ENCODE data around the gene ALOX15. TPM values are rescaled to one million over a fixed set of nuclear protein-coding genes. Genes with fewer than 3 reads are reported as not detected.

Gene ALOX15
- total RNA-seq, 1 experiment from 2014 or later, result not detected

Other genes with a start within 250 kb of the ALOX15 start
- not detected in 2 replicates for gene SPNS3, start 207.7 kb downstream of the ALOX15 start, total RNA-seq (2014; rRNA removed; shearing (Covaris generic))
- 0.11 TPM in 1 of 2 replicates, not detected in the other for gene SPNS2, start 142.8 kb downstream of the ALOX15 start, total RNA-seq (2014; rRNA removed; shearing (Covaris generic))
- gene MYBBP1A, start 86.3 kb downstream of the ALOX15 start, total RNA-seq (2014; rRNA removed; shearing (Covaris generic)), result 43.4 and 46.6 TPM in 2 replicates
- not detected in 2 replicates for gene GGT6, start 81.1 kb downstream of the ALOX15 start, total RNA-seq (2014; rRNA removed; shearing (Covaris generic))
- not detected in 2 replicates for gene SMTNL2, start 57.1 kb downstream of the ALOX15 start, total RNA-seq (2014; rRNA removed; shearing (Covaris generic))
- gene PELP1, start 62.5 kb upstream of the ALOX15 start, total RNA-seq (2014; rRNA removed; shearing (Covaris generic)), result 18.1 and 28.7 TPM in 2 replicates
- 2.6 and 8.2 TPM in 2 replicates for gene ARRB2, start 69.0 kb upstream of the ALOX15 start, total RNA-seq (2014; rRNA removed; shearing (Covaris generic))
- gene MED11, start 89.8 kb upstream of the ALOX15 start, total RNA-seq (2014; rRNA removed; shearing (Covaris generic)), result 16.7 and 26.9 TPM in 2 replicates
- not detected in 2 replicates for gene ZMYND15, start 98.2 kb upstream of the ALOX15 start, total RNA-seq (2014; rRNA removed; shearing (Covaris generic))
- gene CXCL16, start 98.2 kb upstream of the ALOX15 start, total RNA-seq (2014; rRNA removed; shearing (Covaris generic)), result not detected in 2 replicates
- gene TM4SF5, start 130.2 kb upstream of the ALOX15 start, total RNA-seq (2014; rRNA removed; shearing (Covaris generic)), result not detected in 2 replicates
- not detected in 2 replicates for gene VMO1, start 144.7 kb upstream of the ALOX15 start, total RNA-seq (2014; rRNA removed; shearing (Covaris generic))
- not detected in 2 replicates for gene GLTPD2, start 147.3 kb upstream of the ALOX15 start, total RNA-seq (2014; rRNA removed; shearing (Covaris generic))
- gene PSMB6, start 154.5 kb upstream of the ALOX15 start, total RNA-seq (2014; rRNA removed; shearing (Covaris generic)), result 197 and 257 TPM in 2 replicates
- 7.6 and 16.8 TPM in 2 replicates for gene PLD2, start 165.5 kb upstream of the ALOX15 start, total RNA-seq (2014; rRNA removed; shearing (Covaris generic))
- gene MINK1, start 191.7 kb upstream of the ALOX15 start, total RNA-seq (2014; rRNA removed; shearing (Covaris generic)), result 10.0 and 20.0 TPM in 2 replicates

Data from SJSA1 (cell line).